ENCODE results near the gene NSD1. TPM values are rescaled to one million over a fixed set of nuclear protein-coding genes. Genes with fewer than 3 reads are reported as not detected.

Gene NSD1
- polyA plus RNA-seq, 1 donor from 2014 or later, result 12.8 TPM

- Histone ChIP-seq H3K9ac (ENCODE audit: low read length) (no peak overlapping the region), H3F3A (ENCODE audit: insufficient read depth, low read length, poor library complexity, severe bottlenecking) (no peaks in the 10 kb centered on the region), H3K27ac (ENCODE audit: low read length) (no peak overlapping the region), H3K4me2 (ENCODE audit: low read length) (no peak overlapping the region), H2AFZ (ENCODE audit: low read depth, low read length) (no peak overlapping the region), H3K36me3 (ENCODE audit: insufficient read depth, low read length) (no peaks in the 10 kb centered on the region), H3K4me3 (ENCODE audit: low read length) (no peak overlapping the region), H3K79me2 (replicated peaks; ENCODE audit: insufficient read depth, low read length) (peaks cover 5% of the 10 kb centered on the region), H3K27me3 (ENCODE audit: insufficient read depth, low read depth, low read length) (no peaks in the 10 kb centered on the region), H3K9me2 (ENCODE audit: insufficient read depth, low read length) (no peaks in the 10 kb centered on the region), H4K20me1 (ENCODE audit: insufficient read depth) (no peaks in the 10 kb centered on the region), H3K9me3 (ENCODE audit: low read length) (no peaks in the 10 kb centered on the region)
- peak; percentile 59 for TF ChIP-seq RAD21 (conservative IDR thresholded peaks at IDR 0.05)
- peak; percentile 75 for TF ChIP-seq CTCF (IDR thresholded peaks at IDR 0.05; ENCODE audit: poor library complexity, severe bottlenecking)
- no peak for TF ChIP-seq EP300 (conservative IDR thresholded peaks at IDR 0.05; ENCODE audit: poor library complexity, severe bottlenecking)
- peak; percentile 72 for TF ChIP-seq SMC3 (conservative IDR thresholded peaks at IDR 0.05; ENCODE audit: poor library complexity)
- no peak for TF ChIP-seq TAF1 (IDR thresholded peaks at IDR 0.05; ENCODE audit: low read depth)
These were observed 176.0 kb downstream of the NSD1 start for GRCh38 chr5:177309351-177310191.

GRCh38 chr5:177310332-177310731, 176.8 kb downstream of the NSD1 start:
- H4K20me1 ChIP-seq (ENCODE audit: insufficient read depth), result no peaks in the 10 kb centered on the region
- H3K4me2 ChIP-seq (ENCODE audit: low read length), result no peak overlapping the region
- H3K79me2 ChIP-seq (replicated peaks; ENCODE audit: insufficient read depth, low read length), result no peaks in the 10 kb centered on the region
- no peaks in the 10 kb centered on the region for H3F3A ChIP-seq (ENCODE audit: insufficient read depth, low read length, poor library complexity, severe bottlenecking)
- H3K9me3 ChIP-seq (ENCODE audit: low read length), result no peaks in the 10 kb centered on the region
- no peak overlapping the region for H2AFZ ChIP-seq (ENCODE audit: low read depth, low read length)
- no peak overlapping the region for H3K9ac ChIP-seq (ENCODE audit: low read length)
- H3K27me3 ChIP-seq (ENCODE audit: insufficient read depth, low read depth, low read length), result no peaks in the 10 kb centered on the region
- H3K4me3 ChIP-seq (ENCODE audit: low read length), result no peak overlapping the region
- H3K9me2 ChIP-seq (ENCODE audit: insufficient read depth, low read length), result no peaks in the 10 kb centered on the region
- TF ChIP-seq MXI1 (conservative IDR thresholded peaks at IDR 0.05; ENCODE audit: poor library complexity, severe bottlenecking), result no peak
- no peak for TF ChIP-seq POLR2AphosphoS5 (IDR thresholded peaks at IDR 0.05)
- no peak overlapping the region for H3K27ac ChIP-seq (ENCODE audit: low read length)
- no peaks in the 10 kb centered on the region for H3K36me3 ChIP-seq (ENCODE audit: insufficient read depth, low read length)

- Histone ChIP-seq H3K4me3 (ENCODE audit: low read length) (peak overlapping the region; percentile 93), H4K20me1 (ENCODE audit: insufficient read depth) (no peaks in the 10 kb centered on the region), H2AFZ (ENCODE audit: low read depth, low read length) (no peak overlapping the region), H3K4me2 (ENCODE audit: low read length) (no peak overlapping the region), H3K9me2 (ENCODE audit: insufficient read depth, low read length) (no peaks in the 10 kb centered on the region), H3K27ac (ENCODE audit: low read length) (no peak overlapping the region), H3K79me2 (replicated peaks; ENCODE audit: insufficient read depth, low read length) (no peaks in the 10 kb centered on the region), H3K27me3 (ENCODE audit: insufficient read depth, low read depth, low read length) (no peaks in the 10 kb centered on the region), H3K9me3 (ENCODE audit: low read length) (no peaks in the 10 kb centered on the region), H3F3A (ENCODE audit: insufficient read depth, low read length, poor library complexity, severe bottlenecking) (no peaks in the 10 kb centered on the region), H3K36me3 (ENCODE audit: insufficient read depth, low read length) (no peaks in the 10 kb centered on the region), H3K9ac (ENCODE audit: low read length) (no peak overlapping the region)
- TF ChIP-seq TAF1 (IDR thresholded peaks at IDR 0.05; ENCODE audit: low read depth) (no peak), POLR2AphosphoS5 (IDR thresholded peaks at IDR 0.05) (no peak), CTCF (IDR thresholded peaks at IDR 0.05; ENCODE audit: poor library complexity, severe bottlenecking) (no peak), MXI1 (conservative IDR thresholded peaks at IDR 0.05; ENCODE audit: poor library complexity, severe bottlenecking) (no peak), REST (IDR thresholded peaks at IDR 0.05; ENCODE audit: borderline replicate concordance) (no peak), RAD21 (conservative IDR thresholded peaks at IDR 0.05) (no peak), EZH2 (IDR thresholded peaks at IDR 0.05; ENCODE audit: borderline replicate concordance, insufficient read depth, low read length, poor library complexity, severe bottlenecking) (no peak), SMC3 (conservative IDR thresholded peaks at IDR 0.05; ENCODE audit: poor library complexity) (no peak), EP300 (conservative IDR thresholded peaks at IDR 0.05; ENCODE audit: poor library complexity, severe bottlenecking) (no peak)
These were observed 177.3 kb downstream of the NSD1 start for GRCh38 chr5:177310757-177311391.

All from neural cell (in vitro differentiated cells).